ENCODE measurements around the gene DCDC2B.
"Not testable (repeated sequence)": the region's sequence is repeated elsewhere in the genome, so short reads cannot be mapped to it uniquely, and the experiment has no call there.

The DCDC2B gene

DNA sequence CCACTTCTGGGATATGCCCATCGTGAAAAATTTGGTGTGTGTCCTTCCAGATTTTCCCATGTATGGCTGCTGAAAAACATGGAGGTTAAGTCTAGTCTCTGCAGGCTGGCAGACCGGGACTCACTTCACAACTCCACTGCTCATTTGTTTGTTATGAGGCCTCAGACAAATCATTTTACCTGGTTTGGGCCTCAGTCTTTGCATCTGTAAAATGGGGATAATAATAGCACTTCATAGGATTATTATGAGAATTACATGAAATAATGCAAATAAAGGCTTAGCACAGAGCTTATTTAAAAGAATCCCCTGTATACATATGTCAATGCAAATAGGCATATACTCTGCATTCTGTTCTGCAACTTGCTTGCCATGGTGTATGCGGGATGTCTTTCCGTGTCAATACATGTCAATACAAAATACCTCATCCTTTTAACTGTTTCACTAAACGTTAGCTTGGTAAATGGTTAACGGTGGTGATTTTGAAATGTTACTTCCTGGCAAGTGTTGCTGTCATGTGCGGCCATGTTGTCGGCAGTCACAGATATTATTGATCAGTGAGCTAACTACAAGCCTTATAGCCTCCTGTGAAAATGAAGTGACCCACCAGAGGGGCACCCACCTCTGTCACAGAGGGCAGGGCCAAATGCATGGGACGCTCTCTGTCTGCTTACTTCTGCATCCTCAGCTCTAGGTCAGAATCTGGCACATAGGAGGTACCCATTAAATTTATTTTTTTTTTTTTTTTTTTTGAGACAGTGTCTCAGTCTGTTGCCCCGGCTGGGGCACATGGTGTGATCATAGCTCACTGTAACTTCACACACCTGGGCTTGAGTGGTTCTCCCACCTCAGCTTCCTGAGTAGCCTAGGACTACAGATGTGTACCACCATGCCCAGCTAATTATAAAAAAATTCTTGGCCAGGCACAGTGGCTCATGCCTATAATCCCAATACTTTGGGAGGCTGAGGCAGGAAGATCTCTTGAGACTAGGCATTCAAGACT, 46.5 kb downstream of the DCDC2B start:
- DNase-seq (ENCODE audit: low read depth, low spot score): no peak

DNA sequence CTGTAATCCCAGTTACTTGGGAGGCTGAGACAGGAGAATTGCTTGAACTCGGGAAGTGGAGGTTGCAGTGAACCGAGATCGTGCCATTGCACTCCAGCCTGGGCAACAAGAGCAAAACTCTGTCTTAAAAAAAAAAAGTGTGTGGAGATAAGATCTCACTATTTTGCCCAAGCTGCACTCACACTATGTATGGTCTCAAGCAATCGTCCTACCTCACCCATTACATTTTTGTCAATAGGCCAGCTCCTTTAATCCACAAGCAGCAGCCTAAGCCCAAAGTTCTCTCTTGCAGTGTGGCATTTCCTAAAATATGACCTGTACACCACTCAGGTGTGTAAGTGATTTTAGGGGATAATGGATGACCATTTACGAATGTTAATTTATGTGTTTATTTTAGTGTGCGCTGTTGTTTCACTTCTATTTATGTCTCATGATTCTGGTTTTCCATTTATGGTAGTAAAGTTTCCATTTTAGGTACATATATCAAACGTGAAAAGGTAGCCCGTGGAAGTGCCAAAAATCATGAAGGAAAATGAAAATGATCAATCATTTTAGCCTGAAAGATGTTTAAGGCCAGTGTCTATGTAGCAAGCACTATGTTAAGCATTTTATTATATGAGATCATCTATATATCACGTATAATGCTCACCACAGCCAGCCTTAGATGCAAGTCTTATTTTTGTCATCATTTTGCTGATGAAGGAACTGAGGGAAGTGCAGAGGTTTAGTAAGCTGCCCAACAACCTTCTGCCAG, 47.8 kb downstream of the DCDC2B start:
- DNase-seq (ENCODE audit: low read depth, low spot score): no peak

DNA sequence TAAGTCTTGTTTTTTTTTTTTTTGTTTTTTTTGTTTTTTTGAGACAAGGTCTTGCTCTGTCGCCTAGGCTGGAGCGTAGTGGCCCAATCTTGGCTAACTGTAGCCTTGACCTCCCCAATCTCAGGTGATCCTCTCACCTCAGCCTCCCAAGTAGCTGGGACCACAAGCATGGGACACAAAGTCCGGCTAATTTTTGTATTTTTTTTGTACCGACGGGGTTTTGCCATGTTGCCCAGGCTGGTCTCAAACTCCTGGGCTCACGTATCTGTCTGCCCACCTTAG, 48.3 kb downstream of the DCDC2B start:
- no peak for DNase-seq (ENCODE audit: low read depth, low spot score)

DNA sequence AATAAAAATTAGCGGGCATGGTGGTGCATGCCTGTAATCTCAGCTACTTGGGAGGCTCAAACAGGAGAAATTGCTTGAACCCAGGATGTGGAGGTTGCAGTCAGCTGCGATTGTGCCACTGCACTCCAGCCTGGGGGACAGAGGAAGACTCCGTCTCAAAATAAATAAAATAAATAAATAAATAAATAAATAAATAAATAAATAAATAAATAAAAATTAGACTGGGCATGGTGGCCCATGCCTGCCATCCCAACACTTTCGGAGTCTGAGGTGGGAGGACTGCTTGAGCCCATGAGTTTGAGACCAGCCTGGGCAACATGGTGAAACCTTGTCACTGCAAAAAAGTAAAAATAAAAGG, 54.3 kb downstream of the DCDC2B start:
- not testable (repeated sequence) for DNase-seq (ENCODE audit: low read depth, low spot score)

DNA sequence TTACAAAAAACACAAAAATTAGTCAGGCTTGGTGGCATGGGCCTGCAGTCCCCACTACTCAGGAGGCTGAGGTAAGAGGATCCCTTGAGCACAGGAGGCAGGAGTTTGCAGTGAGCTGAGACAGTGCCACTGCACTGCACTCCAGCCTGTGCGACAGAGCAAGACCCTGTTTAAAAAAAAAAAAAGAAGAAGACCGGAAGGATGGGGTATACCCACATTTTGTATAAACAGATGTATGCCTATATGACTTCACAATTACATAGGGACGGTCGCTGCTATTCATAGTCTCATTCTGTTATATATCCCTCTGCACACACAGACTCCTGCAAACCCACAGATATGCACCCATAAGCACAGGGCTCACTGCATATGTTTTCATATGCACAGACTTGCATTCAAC, 54.9 kb downstream of the DCDC2B start:
- DNase-seq (ENCODE audit: low read depth, low spot score): no peak

Data from activated naive CD8-positive, alpha-beta T cell treated with anti-CD3 and anti-CD28 coated beads, Interleukin-2, amount 50 U/mL, for 16 hours (primary cell).